Germinal center (tissue), 1 donor: Measurements from ENCODE around the gene BAMBI.

Experiments
- DNase-seq: peaks from one replicate; pipeline ENCODE4 v3.0.0; 2012; ENCODE audit warnings: mixed read lengths, low spot score

BAMBI gene

GRCh38 chr10:28676326-28676967, 874 bp upstream of the BAMBI start:
- DNase-seq, result no peak

GRCh38 chr10:28677888-28678686, 766 bp downstream of the BAMBI start:
- no peak for DNase-seq

GRCh38 chr10:28678687-28679457, 1.6 kb downstream of the BAMBI start:
- DNase-seq, result no peak

- no peak for DNase-seq
Observed at GRCh38 chr10:28679581-28680357, 2.4 kb downstream of the BAMBI start.

GRCh38 chr10:28680358-28680752, 3.0 kb downstream of the BAMBI start:
- no peak for DNase-seq

- DNase-seq, result no peak
Observed at GRCh38 chr10:28681291-28681763, 4.0 kb downstream of the BAMBI start.

- DNase-seq, result no peak
Observed at GRCh38 chr10:28681928-28682750, 4.8 kb downstream of the BAMBI start.

GRCh38 chr10:28684157-28684985, 7.0 kb downstream of the BAMBI start:
- DNase-seq, result no peak

GRCh38 chr10:28684986-28685580, 7.8 kb downstream of the BAMBI start:
- no peak for DNase-seq

- DNase-seq, result no peak
Observed at GRCh38 chr10:28685717-28686116, 8.4 kb downstream of the BAMBI start.

- no peak for DNase-seq
Observed at GRCh38 chr10:28686835-28687682, 9.7 kb downstream of the BAMBI start.

- no peak for DNase-seq
Observed at GRCh38 chr10:28687683-28688001, 10.3 kb downstream of the BAMBI start.

GRCh38 chr10:28690545-28690944, 13.2 kb downstream of the BAMBI start:
- DNase-seq, result no peak

- no peak for DNase-seq
Observed at GRCh38 chr10:28691187-28691694, 13.9 kb downstream of the BAMBI start.

GRCh38 chr10:28692050-28692449, 14.7 kb downstream of the BAMBI start:
- DNase-seq, result no peak

- DNase-seq, result no peak
Observed at GRCh38 chr10:28694530-28694929, 17.2 kb downstream of the BAMBI start.

GRCh38 chr10:28698075-28698474, 20.8 kb downstream of the BAMBI start:
- no peak for DNase-seq

- DNase-seq, result no peak
Observed at GRCh38 chr10:28704464-28705161, 27.3 kb downstream of the BAMBI start.
